ENCODE results near the gene HDAC9.

DNA sequence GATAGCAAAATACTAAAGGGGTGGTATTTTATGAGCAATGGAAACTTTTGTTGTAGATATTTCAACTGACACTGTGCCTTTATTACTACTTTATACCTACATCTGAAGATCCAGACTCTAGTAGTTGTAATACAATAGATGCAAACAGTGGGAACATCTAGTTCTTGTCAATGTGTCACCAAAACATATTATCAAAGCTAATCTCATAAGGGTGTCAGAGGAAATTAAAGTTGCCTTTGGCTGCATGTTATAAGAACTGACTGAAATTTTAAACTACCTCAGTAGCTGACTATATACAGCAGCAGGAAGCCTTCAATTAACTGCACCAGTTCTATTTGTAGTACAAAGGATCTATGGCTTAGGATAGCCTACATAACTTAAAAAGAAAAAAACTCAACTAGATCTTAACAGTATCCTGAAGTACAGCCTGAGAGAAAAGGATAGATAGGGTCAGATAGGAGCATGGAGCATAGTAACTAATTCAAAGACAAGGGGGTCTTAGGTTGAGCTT, 30.9 kb downstream of the HDAC9 start:
- TF ChIP-seq EZH2 (IDR thresholded peaks at IDR 0.05), result no peak
- TF ChIP-seq POLR2AphosphoS5 (IDR thresholded peaks at IDR 0.05; ENCODE audit: low read depth, low read length), result no peak
- no peak for TF ChIP-seq POLR2A (IDR thresholded peaks at IDR 0.05; ENCODE audit: borderline replicate concordance, extremely low read depth, insufficient read depth, insufficient read length)
- TF ChIP-seq, protein P1, sequence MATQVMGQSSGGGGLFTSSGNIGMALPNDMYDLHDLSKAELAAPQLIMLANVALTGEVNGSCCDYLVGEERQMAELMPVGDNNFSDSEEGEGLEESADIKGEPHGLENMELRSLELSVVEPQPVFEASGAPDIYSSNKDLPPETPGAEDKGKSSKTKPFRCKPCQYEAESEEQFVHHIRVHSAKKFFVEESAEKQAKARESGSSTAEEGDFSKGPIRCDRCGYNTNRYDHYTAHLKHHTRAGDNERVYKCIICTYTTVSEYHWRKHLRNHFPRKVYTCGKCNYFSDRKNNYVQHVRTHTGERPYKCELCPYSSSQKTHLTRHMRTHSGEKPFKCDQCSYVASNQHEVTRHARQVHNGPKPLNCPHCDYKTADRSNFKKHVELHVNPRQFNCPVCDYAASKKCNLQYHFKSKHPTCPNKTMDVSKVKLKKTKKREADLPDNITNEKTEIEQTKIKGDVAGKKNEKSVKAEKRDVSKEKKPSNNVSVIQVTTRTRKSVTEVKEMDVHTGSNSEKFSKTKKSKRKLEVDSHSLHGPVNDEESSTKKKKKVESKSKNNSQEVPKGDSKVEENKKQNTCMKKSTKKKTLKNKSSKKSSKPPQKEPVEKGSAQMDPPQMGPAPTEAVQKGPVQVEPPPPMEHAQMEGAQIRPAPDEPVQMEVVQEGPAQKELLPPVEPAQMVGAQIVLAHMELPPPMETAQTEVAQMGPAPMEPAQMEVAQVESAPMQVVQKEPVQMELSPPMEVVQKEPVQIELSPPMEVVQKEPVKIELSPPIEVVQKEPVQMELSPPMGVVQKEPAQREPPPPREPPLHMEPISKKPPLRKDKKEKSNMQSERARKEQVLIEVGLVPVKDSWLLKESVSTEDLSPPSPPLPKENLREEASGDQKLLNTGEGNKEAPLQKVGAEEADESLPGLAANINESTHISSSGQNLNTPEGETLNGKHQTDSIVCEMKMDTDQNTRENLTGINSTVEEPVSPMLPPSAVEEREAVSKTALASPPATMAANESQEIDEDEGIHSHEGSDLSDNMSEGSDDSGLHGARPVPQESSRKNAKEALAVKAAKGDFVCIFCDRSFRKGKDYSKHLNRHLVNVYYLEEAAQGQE (IDR thresholded peaks at IDR 0.05; ENCODE audit: low read depth), result no peak
- TF ChIP-seq, protein P2, sequence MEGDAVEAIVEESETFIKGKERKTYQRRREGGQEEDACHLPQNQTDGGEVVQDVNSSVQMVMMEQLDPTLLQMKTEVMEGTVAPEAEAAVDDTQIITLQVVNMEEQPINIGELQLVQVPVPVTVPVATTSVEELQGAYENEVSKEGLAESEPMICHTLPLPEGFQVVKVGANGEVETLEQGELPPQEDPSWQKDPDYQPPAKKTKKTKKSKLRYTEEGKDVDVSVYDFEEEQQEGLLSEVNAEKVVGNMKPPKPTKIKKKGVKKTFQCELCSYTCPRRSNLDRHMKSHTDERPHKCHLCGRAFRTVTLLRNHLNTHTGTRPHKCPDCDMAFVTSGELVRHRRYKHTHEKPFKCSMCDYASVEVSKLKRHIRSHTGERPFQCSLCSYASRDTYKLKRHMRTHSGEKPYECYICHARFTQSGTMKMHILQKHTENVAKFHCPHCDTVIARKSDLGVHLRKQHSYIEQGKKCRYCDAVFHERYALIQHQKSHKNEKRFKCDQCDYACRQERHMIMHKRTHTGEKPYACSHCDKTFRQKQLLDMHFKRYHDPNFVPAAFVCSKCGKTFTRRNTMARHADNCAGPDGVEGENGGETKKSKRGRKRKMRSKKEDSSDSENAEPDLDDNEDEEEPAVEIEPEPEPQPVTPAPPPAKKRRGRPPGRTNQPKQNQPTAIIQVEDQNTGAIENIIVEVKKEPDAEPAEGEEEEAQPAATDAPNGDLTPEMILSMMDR (IDR thresholded peaks at IDR 0.05 in 2 of 3, conservative IDR thresholded peaks at IDR 0.05 in 1 of 3; ENCODE audit: borderline replicate concordance in 1 of 3, insufficient read depth in 1 of 3, low read depth in 2 of 3, low read length in 2 of 3), result no peak
- no peak for TF ChIP-seq CEBPB (IDR thresholded peaks at IDR 0.05; ENCODE audit: low read depth)
- no peak for TF ChIP-seq JUND (IDR thresholded peaks at IDR 0.05)
- no peak for TF ChIP-seq SIN3A (IDR thresholded peaks at IDR 0.05; ENCODE audit: low read depth)
- no peak for TF ChIP-seq TCF7L2 (IDR thresholded peaks at IDR 0.05; ENCODE audit: borderline replicate concordance, extremely low read depth, insufficient read depth, insufficient read length)
- no peak for TF ChIP-seq RAD21 (IDR thresholded peaks at IDR 0.05; ENCODE audit: low read depth)
- TF ChIP-seq EGR1 (IDR thresholded peaks at IDR 0.05; ENCODE audit: low read depth), result no peak
- TF ChIP-seq, protein P3, sequence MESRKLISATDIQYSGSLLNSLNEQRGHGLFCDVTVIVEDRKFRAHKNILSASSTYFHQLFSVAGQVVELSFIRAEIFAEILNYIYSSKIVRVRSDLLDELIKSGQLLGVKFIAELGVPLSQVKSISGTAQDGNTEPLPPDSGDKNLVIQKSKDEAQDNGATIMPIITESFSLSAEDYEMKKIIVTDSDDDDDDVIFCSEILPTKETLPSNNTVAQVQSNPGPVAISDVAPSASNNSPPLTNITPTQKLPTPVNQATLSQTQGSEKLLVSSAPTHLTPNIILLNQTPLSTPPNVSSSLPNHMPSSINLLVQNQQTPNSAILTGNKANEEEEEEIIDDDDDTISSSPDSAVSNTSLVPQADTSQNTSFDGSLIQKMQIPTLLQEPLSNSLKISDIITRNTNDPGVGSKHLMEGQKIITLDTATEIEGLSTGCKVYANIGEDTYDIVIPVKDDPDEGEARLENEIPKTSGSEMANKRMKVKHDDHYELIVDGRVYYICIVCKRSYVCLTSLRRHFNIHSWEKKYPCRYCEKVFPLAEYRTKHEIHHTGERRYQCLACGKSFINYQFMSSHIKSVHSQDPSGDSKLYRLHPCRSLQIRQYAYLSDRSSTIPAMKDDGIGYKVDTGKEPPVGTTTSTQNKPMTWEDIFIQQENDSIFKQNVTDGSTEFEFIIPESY (IDR thresholded peaks at IDR 0.05; ENCODE audit: extremely low read depth, insufficient replicate concordance, low read length), result no peak
